ENCODE measurements around the gene ZNF341. TPM values are rescaled to one million over a fixed set of nuclear protein-coding genes. Genes with fewer than 3 reads are reported as not detected.

The ZNF341 gene
- total and polyA plus RNA-seq, 2 experiments from 2014 or later, result 4.3 to 6.1 TPM

- no peak overlapping the region for H3K4me2 ChIP-seq
- H3K27me3 Mint-ChIP-seq (ENCODE audit: insufficient read depth, low read depth, poor library complexity), result peaks cover 11% of the 10 kb centered on the region
- H3K27me3 ChIP-seq (ENCODE audit: insufficient read depth), result no peaks in the 10 kb centered on the region
- no peak overlapping the region for H2AFZ ChIP-seq
- H3K4me3 Mint-ChIP-seq, result no peak overlapping the region
- no peaks in the 10 kb centered on the region for H3K79me2 ChIP-seq (replicated peaks; ENCODE audit: insufficient read depth)
- H3K9me2 ChIP-seq (ENCODE audit: insufficient read depth), result no peaks in the 10 kb centered on the region; the same call in 1 of the 2 replicates
- H3K27ac ChIP-seq (ENCODE audit: low read depth), result no peak overlapping the region
- no peaks in the 10 kb centered on the region for H3K36me3 ChIP-seq (ENCODE audit: insufficient read depth)
- H3K36me3 Mint-ChIP-seq (ENCODE audit: low read depth), result peaks cover 15% of the 10 kb centered on the region; the same call in 2 of the 3 replicates
- TF ChIP-seq CTCF (conservative IDR thresholded peaks at IDR 0.05; ENCODE audit: low read depth in 2 of 2), result no peak
- no peak for TF ChIP-seq EZH2 (IDR thresholded peaks at IDR 0.05; ENCODE audit: low read depth, unreplicated experiment)
- no peak for TF ChIP-seq STAT1 (IDR thresholded peaks at IDR 0.05; ENCODE audit: unreplicated experiment)
- TF ChIP-seq ZNF114 (CRISPR knock-in tag; IDR thresholded peaks at IDR 0.05), result no peak
- TF ChIP-seq, protein P1, sequence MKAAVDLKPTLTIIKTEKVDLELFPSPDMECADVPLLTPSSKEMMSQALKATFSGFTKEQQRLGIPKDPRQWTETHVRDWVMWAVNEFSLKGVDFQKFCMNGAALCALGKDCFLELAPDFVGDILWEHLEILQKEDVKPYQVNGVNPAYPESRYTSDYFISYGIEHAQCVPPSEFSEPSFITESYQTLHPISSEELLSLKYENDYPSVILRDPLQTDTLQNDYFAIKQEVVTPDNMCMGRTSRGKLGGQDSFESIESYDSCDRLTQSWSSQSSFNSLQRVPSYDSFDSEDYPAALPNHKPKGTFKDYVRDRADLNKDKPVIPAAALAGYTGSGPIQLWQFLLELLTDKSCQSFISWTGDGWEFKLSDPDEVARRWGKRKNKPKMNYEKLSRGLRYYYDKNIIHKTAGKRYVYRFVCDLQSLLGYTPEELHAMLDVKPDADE (IDR thresholded peaks at IDR 0.05), result no peak
- no peak for TF ChIP-seq REST (IDR thresholded peaks at IDR 0.05; ENCODE audit: unreplicated experiment)
- TF ChIP-seq EZH2phosphoT487 (IDR thresholded peaks at IDR 0.05; ENCODE audit: unreplicated experiment), result no peak
- no peak for TF ChIP-seq ZNF331 (CRISPR knock-in tag; IDR thresholded peaks at IDR 0.05; ENCODE audit: low read depth)
- no peak for TF ChIP-seq JUNB (IDR thresholded peaks at IDR 0.05; ENCODE audit: unreplicated experiment)
- TF ChIP-seq POLR2AphosphoS5 (IDR thresholded peaks at IDR 0.05; ENCODE audit: low read depth), result no peak
- peaks cover 4% of the 10 kb centered on the region; the same call in 2 of the 3 replicates for H3K4me1 Mint-ChIP-seq
- ATAC-seq (no peak), DNase-seq (ENCODE audit: low spot score) (no peak)
- H3K4me3 ChIP-seq, result no peak overlapping the region
- peaks cover 35% of the 10 kb centered on the region for H3K9me3 Mint-ChIP-seq
- H3F3A ChIP-seq (replicated peaks; ENCODE audit: low read depth), result no peaks in the 10 kb centered on the region
- peaks cover 6% of the 10 kb centered on the region for H3K4me1 ChIP-seq (ENCODE audit: insufficient read depth)
- H4K20me1 ChIP-seq (replicated peaks; ENCODE audit: insufficient read depth), result no peaks in the 10 kb centered on the region
- no peak overlapping the region for H3K27ac Mint-ChIP-seq
Observed at GRCh38 chr20:33704197-33704924, 27.4 kb upstream of the ZNF341 start.

Measured in GM23338 (cell line).